NK-92 treated with Interleukin-12 subunit alpha and Interleukin-12 subunit beta, amount 100 ng/mL, for 24 hours (cell line): ENCODE measurements around the gene GCA.

Source experiments
- DNase-seq: peaks from one replicate; lab custom pipeline; 2025; lab: John Stamatoyannopoulos, UW

The GCA gene

DNA sequence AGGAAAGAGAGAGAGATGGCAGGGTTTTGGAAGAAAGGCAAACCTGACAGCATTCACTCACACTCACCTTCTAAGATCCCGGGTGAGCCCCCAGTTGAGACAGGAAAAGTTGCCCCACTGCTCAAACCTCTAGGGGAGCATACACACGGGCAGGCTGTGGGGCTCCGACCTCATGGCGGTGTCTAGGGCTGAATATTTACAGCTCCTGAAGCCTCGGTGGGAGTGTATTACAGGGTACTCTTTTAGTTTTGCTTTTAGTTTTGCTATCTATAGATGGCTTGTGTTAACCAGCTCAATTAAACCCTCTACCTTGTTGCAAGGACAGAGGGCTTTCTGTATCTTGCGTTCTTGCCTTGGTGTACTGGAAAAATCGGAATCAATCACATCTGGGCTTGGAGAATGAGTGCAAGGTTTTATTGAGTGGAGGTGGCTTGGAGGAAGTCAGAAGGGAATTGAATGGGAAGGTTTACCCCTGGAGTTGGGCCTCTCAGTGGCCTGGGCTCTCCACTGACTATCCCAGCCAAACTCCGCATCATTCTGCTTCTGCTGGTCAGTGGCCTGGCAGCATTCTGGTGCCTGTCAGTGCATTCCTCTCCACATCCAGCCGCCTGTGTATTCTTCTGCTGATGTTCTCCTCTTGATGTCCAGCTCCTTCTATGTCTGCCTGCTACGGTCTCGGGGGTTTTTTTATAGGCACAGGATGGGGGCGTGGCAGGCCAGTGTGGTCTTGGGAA, 15.3 kb upstream of the GCA start:
- DNase-seq = no peak

GRCh38 chr2:162330881-162331280, 13.1 kb upstream of the GCA start:
- no peak for DNase-seq

- DNase-seq = no peak
Observed at GRCh38 chr2:162333968-162334367, 10.0 kb upstream of the GCA start.

DNA sequence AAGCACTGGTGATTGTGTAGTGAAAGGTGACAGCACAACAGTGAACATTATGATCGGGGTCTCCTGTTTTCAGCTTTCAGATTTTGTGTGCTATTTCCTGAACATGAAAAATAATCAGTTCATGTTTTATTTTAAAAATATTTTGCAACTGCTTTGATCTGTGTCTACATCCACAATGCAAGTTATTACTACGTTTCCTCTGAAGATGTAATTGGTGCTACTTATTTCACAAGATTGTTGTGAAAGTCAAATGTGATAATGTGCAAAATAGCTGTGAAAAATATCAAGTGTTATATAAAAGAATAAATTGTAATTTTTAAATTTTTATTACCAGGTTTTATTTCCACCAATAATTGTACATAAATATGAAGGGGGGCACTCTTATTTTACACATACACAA, 6.1 kb upstream of the GCA start:
- DNase-seq = no peak

DNA sequence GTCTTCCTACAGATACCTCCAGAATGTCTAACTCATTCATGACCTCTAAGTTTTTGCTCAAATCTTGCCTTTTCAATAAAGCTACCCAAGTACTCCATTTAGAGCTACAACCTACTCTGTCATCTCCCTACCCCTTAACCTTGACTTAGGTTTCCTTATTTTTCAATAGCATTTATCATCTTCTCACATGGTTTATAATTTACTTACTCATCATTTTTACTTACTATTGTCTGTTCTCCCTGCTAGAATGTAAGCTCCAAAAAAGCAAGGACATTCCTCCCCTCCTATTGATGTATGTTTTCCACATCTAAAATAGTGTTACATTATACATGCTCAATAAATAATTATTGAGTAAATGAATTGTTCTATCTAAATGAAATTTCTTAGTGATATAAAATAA, 3.1 kb upstream of the GCA start:
- no peak for DNase-seq

DNA sequence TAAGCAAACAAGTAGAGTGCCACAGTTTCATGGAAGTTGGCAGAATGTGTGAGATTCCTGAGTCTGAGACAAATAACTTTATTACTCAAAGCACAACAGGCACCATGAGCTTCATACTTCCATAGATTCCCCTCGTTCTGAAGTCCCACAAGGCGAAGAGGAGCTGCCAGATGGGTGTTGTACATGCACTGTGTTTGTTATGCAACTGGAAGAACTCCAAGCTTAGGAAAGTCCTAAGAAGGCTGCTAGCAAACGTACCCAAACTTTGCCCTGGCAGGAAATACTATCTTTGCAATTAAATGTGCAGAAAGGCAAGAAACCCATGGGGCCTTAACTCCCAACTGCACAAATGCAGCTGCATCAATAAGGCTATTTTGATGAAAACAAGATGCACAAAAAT, 1.6 kb upstream of the GCA start:
- no peak for DNase-seq

DNA sequence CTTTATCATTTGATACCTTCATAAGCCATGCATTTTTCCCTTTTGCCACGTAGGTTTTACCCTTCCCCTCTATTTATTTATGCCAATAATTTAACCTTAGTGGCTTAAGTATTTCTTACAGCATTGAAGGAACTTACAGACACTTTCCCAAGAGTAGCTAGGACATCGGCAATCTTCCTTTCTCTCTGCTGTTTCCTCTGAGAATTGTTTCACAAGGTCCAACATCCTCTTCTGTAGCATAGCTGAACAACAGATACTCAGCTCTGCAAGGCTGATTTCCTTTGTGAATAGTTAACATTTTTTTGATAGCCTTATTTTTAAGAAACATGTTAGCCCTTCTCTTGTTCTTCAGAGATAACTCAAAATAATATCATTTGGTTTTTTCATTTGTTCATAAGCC, 1.1 kb upstream of the GCA start:
- DNase-seq = no peak

DNA sequence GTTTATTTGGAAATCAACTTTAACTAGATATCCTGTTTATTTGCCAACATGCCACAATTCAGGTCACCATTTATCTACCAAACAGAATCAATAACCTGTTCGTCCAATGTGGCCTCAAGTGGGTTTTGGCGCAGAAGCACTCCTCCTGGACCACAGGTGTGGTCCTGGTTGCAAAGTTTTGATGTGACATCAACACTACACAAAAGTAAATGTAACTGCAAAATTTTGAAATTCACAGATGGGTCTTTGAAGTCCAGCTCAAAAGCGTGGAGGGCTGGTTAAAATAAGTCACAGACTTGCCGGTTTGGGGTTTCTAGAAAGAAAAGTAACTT, 474 bp upstream of the GCA start:
- DNase-seq = no peak

GRCh38 chr2:162344617-162344950, 652 bp downstream of the GCA start:
- no peak for DNase-seq

DNA sequence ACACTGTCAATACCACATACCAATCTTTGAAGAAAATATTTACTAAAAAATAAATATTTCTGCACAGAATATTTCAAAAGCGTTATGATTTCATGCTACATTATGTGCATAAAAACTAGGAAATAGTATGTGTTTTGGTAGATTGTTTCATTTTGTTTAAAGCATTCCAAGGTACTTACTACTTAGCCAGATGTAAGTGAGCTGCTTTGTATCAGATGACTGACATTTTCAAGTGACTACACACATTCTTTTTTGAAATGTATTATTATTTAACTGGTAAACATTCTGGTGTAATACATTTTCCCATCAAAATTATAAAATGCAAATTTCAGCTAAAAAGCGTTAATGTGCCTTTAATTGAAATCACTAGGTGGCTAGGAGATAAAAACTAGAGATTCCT, 21.5 kb downstream of the GCA start:
- no peak for DNase-seq

- DNase-seq = no peak
Observed at GRCh38 chr2:162368494-162368893, 24.6 kb downstream of the GCA start.

GRCh38 chr2:162369551-162369950, 25.6 kb downstream of the GCA start:
- no peak for DNase-seq

- DNase-seq = no peak
Observed at GRCh38 chr2:162370931-162371330, 27.0 kb downstream of the GCA start.

DNA sequence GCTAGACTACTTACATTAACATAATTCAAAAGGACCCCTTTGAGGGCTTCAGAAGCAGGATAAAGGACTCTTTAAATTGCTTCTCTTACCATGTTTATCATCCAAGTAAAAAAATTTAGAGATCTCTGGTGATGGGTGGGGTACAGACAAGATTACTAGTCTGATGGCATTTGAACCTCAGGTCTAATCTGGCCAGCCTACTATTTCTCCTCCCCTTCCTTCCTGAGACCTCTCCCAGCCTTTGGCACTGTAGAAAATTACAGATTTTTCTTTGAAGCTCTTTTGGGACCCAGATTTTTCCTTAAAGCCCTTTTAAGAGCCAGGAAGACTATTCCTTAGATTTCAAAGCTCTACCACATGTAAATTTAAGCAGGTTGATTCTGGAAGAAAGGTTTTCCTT, 28.9 kb downstream of the GCA start:
- no peak for DNase-seq

GRCh38 chr2:162379719-162380580, 36.0 kb downstream of the GCA start:
- no peak for DNase-seq

DNA sequence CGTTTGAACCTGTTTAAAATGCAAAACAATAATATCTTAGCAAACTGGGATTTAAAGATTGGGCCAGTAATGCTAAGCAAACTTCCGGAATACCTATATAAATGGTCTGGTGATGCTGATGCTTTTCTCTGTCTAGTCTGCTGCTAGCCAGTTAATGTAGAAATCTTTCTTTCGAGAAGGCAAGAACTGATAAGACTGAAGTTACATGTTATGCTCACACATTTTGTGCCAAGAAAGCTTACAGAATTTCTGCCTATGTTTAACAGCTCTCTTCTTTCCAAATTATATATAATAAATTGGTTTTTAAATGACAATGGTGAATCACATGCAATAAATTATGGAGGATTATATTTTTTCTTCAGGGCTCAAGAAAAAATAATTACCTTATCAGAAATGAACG, 37.9 kb downstream of the GCA start:
- DNase-seq = no peak

DNA sequence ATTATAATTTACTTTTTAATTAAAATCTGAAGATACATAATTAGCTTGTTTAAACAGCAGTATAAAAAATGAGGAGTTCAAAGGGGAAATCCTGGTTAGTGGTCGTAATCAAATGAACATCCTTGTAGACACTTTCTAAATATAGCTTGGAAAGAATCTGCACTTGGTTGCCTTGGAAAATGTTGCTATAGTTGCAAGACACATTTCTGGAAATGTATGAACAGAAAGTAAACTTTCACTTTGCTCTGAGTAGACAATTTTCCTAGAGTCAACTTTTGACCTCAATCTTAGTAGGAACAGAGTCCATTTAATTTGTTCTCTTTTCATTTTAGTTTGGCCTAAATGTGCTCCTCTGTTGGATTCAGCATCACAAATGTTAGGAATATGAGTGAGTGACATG, 38.3 kb downstream of the GCA start:
- no peak for DNase-seq

DNA sequence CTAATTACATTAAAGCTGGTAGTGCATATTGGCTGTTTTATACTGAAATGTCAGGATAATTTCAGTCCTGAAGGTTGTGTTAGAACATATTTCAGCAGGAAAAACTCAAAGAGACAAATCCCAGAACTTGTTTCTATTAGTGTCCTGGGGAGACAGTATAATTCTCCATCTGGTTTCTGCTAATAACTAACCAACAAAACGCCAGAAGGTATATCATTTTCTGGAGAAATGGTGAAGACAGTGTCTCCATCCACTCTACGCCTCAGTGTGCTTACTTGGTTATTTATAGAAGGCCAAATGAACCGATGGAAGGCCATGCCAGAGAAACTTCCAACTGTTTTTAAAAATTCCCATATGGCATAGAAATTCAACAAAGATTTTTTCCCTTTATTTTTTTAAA, 41.6 kb downstream of the GCA start:
- no peak for DNase-seq

DNA sequence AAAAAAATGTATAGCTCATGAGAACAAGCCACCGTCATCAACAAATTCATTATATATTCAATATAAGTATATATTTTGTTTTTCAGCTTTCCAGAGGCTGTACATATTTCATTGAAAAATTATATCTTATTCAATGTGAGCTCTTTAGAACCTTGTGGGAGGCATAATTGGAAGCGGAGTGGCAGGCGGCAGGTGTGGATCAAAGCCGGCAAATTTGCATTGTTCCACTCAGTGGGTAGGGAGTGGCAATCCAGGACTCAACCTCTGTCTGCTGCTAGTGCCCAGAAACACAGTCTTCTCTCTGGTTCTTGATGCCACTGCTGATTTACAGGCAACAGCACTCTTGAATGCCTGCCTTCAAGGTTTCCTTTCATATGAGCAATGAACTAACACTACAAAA, 46.9 kb downstream of the GCA start:
- DNase-seq = no peak

- no peak for DNase-seq
Observed at GRCh38 chr2:162400336-162400735, 56.4 kb downstream of the GCA start.

GRCh38 chr2:162401871-162402270, 57.9 kb downstream of the GCA start:
- DNase-seq = no peak

DNA sequence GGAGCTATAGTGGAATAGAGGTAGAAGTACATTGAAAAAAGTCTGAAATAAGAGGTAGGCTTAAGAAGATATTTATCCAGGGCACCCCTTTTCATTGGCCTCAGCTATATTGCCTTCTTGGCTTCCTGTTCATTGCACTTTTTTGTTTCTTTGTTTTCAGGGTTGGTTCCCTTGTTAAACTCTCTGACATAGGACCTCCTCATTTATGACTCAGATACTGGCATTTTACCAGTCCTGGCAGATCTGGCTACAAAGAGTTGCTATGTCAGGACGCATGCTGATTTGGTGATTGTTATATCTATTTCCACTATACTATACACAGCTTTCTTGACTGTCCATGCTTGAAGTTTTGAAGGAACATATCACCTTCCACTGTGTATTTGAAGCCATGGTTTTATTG, 60.0 kb downstream of the GCA start:
- DNase-seq = no peak
